Measurements from ENCODE around the gene ABHD11. TPM values are rescaled to one million over a fixed set of nuclear protein-coding genes. Genes with fewer than 3 reads are reported as not detected.
A peak's percentile ranks its signal among the peaks of the same experiment; 100 is the strongest.
"Not testable (repeated sequence)": the region's sequence is repeated elsewhere in the genome, so short reads cannot be mapped to it uniquely, and the experiment has no call there.

The ABHD11 gene
- total and polyA plus RNA-seq, 8 donors: 11.6 to 112 (median 19.7) TPM

GRCh38 chr7:73715648-73716317, 22.8 kb downstream of the ABHD11 start:
- Histone ChIP-seq H3K36me3 (no peaks in the 10 kb centered on the region), H3K4me1 (peaks cover 38 to 63% (median 45%) of the 10 kb centered on the region in 4 donors), H3K27me3 (peaks cover 0 to 8% (median 6%) of the 10 kb centered on the region in 3 donors), H3K27ac (peak overlapping the region in 2 of 5 donors; percentile 42 to 82), H3K9me3 (no peaks in the 10 kb centered on the region), H3K4me3 (no peak overlapping the region)
- intact Hi-C loops (cut with DNase I; ENCODE audit: low total_unique reads): no loop called here
- peak; percentile 52 to 94 for DNase-seq
- WGBS, 5 donors: 43 to 59% (median 52%) methylated on average over 16 of the region's 16 CpGs
- no peak for TF ChIP-seq POLR2AphosphoS5 (IDR thresholded peaks at IDR 0.05)
- no peak for TF ChIP-seq EP300 (IDR thresholded peaks at IDR 0.05)
- no peak for TF ChIP-seq POLR2A (IDR thresholded peaks at IDR 0.05)
- no peak for TF ChIP-seq CTCF (IDR thresholded peaks at IDR 0.05)

GRCh38 chr7:73713319-73713718, 25.3 kb downstream of the ABHD11 start:
- intact Hi-C loops (cut with DNase I; ENCODE audit: low total_unique reads); DNase-seq; H3K4me3 ChIP-seq; H3K36me3 ChIP-seq; H3K27ac ChIP-seq; H3K9me3 ChIP-seq; H3K27me3 ChIP-seq: not testable (repeated sequence)
- peaks cover 23 to 44% (median 32%) of the 10 kb centered on the region in 4 donors for H3K4me1 ChIP-seq
- WGBS, 5 donors: 87 to 98% (median 92%) methylated on average over 6 of the region's 6 CpGs

- 77 to 91% (median 83%) methylated on average over 1 of the region's 1 CpG for WGBS, 5 donors
- Histone ChIP-seq H3K4me3 (no peak overlapping the region), H3K27me3 (no peaks in the 10 kb centered on the region), H3K9me3 (no peaks in the 10 kb centered on the region), H3K27ac (no peak overlapping the region), H3K4me1 (peaks cover 19 to 40% (median 26%) of the 10 kb centered on the region in 4 donors), H3K36me3 (peaks cover 0 to 4% (median 0%) of the 10 kb centered on the region in 4 donors)
- TF ChIP-seq CTCF (IDR thresholded peaks at IDR 0.05) (no peak), EP300 (IDR thresholded peaks at IDR 0.05) (no peak), POLR2A (IDR thresholded peaks at IDR 0.05) (no peak), POLR2AphosphoS5 (IDR thresholded peaks at IDR 0.05) (no peak)
- intact Hi-C loops (cut with DNase I; ENCODE audit: low total_unique reads): no loop called here
- DNase-seq: no peak
Observed at GRCh38 chr7:73712773-73713172, 25.8 kb downstream of the ABHD11 start.

- Histone ChIP-seq H3K4me3 (no peak overlapping the region), H3K4me1 (peaks cover 0 to 36% (median 34%) of the 10 kb centered on the region in 4 donors), H3K27me3 (no peaks in the 10 kb centered on the region), H3K9me3 (no peaks in the 10 kb centered on the region), H3K27ac (no peak overlapping the region), H3K36me3 (peaks cover 0 to 4% (median 0%) of the 10 kb centered on the region in 4 donors)
- TF ChIP-seq POLR2AphosphoS5 (IDR thresholded peaks at IDR 0.05) (no peak), EP300 (IDR thresholded peaks at IDR 0.05) (no peak), POLR2A (IDR thresholded peaks at IDR 0.05) (no peak), CTCF (IDR thresholded peaks at IDR 0.05) (no peak)
- intact Hi-C loops (cut with DNase I; ENCODE audit: low total_unique reads): no loop called here
- 91 to 96% (median 95%) methylated on average over 6 to 16 of the region's 16 CpGs for WGBS, 5 donors
- DNase-seq: no peak
Observed at GRCh38 chr7:73708961-73709549, 29.5 kb downstream of the ABHD11 start.
